Neural progenitor cell (in vitro differentiated cells): Measurements from ENCODE around the gene LILRB3.

Source experiments
- EZH2 ChIP-seq: fragments of 200-600 bp; sonication (generic); IDR thresholded peaks from 2 replicates; pipeline ENCODE4 v1.6.1; 2017; ENCODE audit warnings: antibody characterized with exemption, mild to moderate bottlenecking, moderate library complexity
- TF ChIP-seq, protein P1 (sequence below): fragments of 200-600 bp; sonication (generic); IDR thresholded peaks from 2 replicates; pipeline ENCODE4 v1.5.1; 2017; ENCODE audit warnings: antibody characterized with exemption, mild to moderate bottlenecking

DNA sequence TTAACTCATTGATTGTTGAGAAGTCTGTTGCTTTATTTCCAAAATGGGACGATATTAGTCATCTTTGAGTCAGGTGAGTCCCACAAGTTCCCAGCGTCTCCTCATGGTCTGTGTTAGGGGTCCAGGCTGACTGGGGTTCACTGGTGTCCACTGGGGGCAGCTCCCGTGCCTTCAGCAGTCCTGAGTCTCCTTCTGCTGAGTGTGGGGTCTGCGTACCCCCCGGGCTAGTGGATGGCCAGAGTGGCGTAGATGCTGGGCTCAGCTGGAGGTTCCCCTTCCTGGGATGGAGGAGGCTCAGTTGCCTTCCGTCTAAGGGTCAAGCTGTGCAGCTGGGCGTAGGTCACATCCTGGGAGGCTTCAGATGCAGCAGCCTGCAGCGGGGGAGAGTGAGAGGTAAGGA is 5.9 kb downstream of the LILRB3 start:
- TF ChIP-seq, protein P1, sequence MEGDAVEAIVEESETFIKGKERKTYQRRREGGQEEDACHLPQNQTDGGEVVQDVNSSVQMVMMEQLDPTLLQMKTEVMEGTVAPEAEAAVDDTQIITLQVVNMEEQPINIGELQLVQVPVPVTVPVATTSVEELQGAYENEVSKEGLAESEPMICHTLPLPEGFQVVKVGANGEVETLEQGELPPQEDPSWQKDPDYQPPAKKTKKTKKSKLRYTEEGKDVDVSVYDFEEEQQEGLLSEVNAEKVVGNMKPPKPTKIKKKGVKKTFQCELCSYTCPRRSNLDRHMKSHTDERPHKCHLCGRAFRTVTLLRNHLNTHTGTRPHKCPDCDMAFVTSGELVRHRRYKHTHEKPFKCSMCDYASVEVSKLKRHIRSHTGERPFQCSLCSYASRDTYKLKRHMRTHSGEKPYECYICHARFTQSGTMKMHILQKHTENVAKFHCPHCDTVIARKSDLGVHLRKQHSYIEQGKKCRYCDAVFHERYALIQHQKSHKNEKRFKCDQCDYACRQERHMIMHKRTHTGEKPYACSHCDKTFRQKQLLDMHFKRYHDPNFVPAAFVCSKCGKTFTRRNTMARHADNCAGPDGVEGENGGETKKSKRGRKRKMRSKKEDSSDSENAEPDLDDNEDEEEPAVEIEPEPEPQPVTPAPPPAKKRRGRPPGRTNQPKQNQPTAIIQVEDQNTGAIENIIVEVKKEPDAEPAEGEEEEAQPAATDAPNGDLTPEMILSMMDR = no peak
- no peak for TF ChIP-seq EZH2
